Left lung (tissue), 10 donors: ENCODE measurements around the gene MED10. TPM values are rescaled to one million over a fixed set of nuclear protein-coding genes. Genes with fewer than 3 reads are reported as not detected.
"Not testable (repeated sequence)": the region's sequence is repeated elsewhere in the genome, so short reads cannot be mapped to it uniquely, and the experiment has no call there.

Source experiments
- ATAC-seq: fragments of 200-7000 bp; cut with Tn5 transposase; one replicate; pipeline ENCODE4 v1.9.1; 2020; ENCODE audit warnings: moderate library complexity
- DNase-seq, 4 donors: peaks; one replicate each; pipeline ENCODE4 v3.0.0-alpha.2; 2013 to 2020
- H3K27ac ChIP-seq, 2 donors: fragments of 200-600 bp; sonication (generic) in 1 of 2; one replicate each; pipeline versions ENCODE4 v1.5.0 to v1.8.0; 2020 to 2021
- H3K27me3 ChIP-seq, 2 donors: fragments of 200-600 bp; sonication (generic) in 1 of 2; one replicate each; pipeline versions ENCODE4 v1.5.0 to v1.8.0; 2020 to 2021
- H3K36me3 ChIP-seq, 2 donors: fragments of 200-600 bp; sonication (generic) in 1 of 2; one replicate each; pipeline versions ENCODE4 v1.5.0 to v1.8.0; 2020 to 2021
- H3K4me1 ChIP-seq, 2 donors: fragments of 200-600 bp; one replicate each; pipeline ENCODE4 v1.8.0; 2021
- H3K4me3 ChIP-seq, 2 donors: fragments of 200-600 bp; sonication (generic) in 1 of 2; one replicate each; pipeline versions ENCODE4 v1.5.0 to v1.8.0; 2020 to 2021; ENCODE audit warnings: mild to moderate bottlenecking in 1 of 2
- H3K9me3 ChIP-seq, 2 donors: fragments of 200-600 bp; sonication (generic) in 1 of 2; one replicate each; pipeline versions ENCODE4 v1.5.0 to v1.8.0; 2020 to 2021
- intact Hi-C, 2 donors: fragments of 100-400 bp; cut with DNase I; formaldehyde crosslinking; loops; one replicate each; pipeline versions ENCODE4 v1.11.2 to v1.14.2; 2022
- polyA plus RNA-seq, 6 donors: library from polyadenylated mRNA; unstranded; fragments of 120-200 nt; gene quantifications; one replicate each; pipeline ENCODE4 v1.2.1, GENCODE V29; 2013; ENCODE audit not compliant: insufficient read length in 6 of 6
- total RNA-seq, 2 donors: library from RNA; stranded (reverse); fragmentation: NEBNext Ultra II Directional; extraction: Animal tissue kit (Norgen Biotek cat#: 25700); gene quantifications; one replicate each; pipeline ENCODE4 v1.2.1, GENCODE V29; 2021
- TF ChIP-seq, protein P1 (sequence below), 2 donors: fragments of 200-600 bp; sonication (generic) in 1 of 2; IDR thresholded peaks; one replicate each; pipeline versions ENCODE4 v1.5.0 to v1.8.0; 2021; ENCODE audit warnings: antibody characterized with exemption in 2 of 2
- donor health status: DM: no; HTN: yes; CAD: no.
- donor health status: DM: no; HTN: no; CAD: no.

The MED10 gene
- total and polyA plus RNA-seq, 8 donors = 21.4 to 50.6 (median 39.0) TPM

DNA sequence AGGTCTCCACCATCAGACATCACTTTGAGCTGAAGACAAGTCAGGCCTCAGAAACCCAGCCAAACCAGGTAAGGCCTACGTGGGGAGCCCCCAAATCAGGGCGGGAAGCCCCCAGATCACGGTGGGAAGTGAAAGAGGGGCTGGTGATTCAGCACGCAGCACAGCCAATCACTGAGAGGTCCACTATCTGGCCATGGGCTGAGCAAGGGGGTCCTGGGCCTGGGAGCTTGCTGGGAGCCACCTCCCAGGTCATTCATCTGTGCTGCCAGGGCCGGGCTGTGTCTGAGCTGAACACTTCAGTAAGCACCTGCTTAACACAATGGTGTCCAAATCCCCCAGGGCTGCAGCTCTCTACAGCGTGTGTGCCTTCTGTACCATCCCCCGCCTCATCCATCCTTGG, 15.5 kb downstream of the MED10 start:
- Histone ChIP-seq H3K27me3 (no peaks in the 10 kb centered on the region), H3K27ac (no peak overlapping the region), H3K9me3 (peaks cover 0 to 3% of the 10 kb centered on the region in 2 donors), H3K4me1 (no peaks in the 10 kb centered on the region), H3K36me3 (peaks cover 0 to 58% of the 10 kb centered on the region in 2 donors), H3K4me3 (no peak overlapping the region)
- TF ChIP-seq, protein P1, sequence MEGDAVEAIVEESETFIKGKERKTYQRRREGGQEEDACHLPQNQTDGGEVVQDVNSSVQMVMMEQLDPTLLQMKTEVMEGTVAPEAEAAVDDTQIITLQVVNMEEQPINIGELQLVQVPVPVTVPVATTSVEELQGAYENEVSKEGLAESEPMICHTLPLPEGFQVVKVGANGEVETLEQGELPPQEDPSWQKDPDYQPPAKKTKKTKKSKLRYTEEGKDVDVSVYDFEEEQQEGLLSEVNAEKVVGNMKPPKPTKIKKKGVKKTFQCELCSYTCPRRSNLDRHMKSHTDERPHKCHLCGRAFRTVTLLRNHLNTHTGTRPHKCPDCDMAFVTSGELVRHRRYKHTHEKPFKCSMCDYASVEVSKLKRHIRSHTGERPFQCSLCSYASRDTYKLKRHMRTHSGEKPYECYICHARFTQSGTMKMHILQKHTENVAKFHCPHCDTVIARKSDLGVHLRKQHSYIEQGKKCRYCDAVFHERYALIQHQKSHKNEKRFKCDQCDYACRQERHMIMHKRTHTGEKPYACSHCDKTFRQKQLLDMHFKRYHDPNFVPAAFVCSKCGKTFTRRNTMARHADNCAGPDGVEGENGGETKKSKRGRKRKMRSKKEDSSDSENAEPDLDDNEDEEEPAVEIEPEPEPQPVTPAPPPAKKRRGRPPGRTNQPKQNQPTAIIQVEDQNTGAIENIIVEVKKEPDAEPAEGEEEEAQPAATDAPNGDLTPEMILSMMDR (IDR thresholded peaks at IDR 0.05) = no peak
- intact Hi-C loops = no loop called here
- DNase-seq (no peak), ATAC-seq (no peak)

DNA sequence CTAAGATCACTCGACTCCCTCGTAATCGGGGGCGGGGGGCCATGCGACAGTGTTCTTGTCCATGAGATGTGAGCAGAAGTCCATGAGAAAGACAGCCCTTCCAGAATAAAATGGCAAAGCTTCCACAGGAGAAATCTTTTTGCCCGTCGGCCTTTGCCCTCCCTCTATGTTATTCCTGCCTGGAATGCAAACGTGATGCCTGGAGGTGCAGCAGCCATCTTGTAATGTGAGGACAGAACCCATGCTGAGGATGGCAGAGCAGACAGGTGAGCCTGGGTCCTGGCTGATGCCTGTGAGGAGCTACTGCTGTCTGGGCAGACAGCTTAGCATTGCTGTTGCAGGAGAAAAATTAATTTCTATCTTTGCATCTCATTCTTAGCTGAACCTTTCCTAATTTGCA, 17.2 kb downstream of the MED10 start:
- no peak overlapping the region for H3K4me3 ChIP-seq
- no peaks in the 10 kb centered on the region for H3K4me1 ChIP-seq
- DNase-seq = no peak
- peaks cover 0 to 52% of the 10 kb centered on the region in 2 donors for H3K36me3 ChIP-seq
- intact Hi-C loops = no loop called here
- no peak overlapping the region for H3K27ac ChIP-seq
- H3K27me3 ChIP-seq = no peaks in the 10 kb centered on the region
- TF ChIP-seq, protein P1 (IDR thresholded peaks at IDR 0.05) = no peak
- H3K9me3 ChIP-seq = peaks cover 0 to 3% of the 10 kb centered on the region in 2 donors
- ATAC-seq = no peak

DNA sequence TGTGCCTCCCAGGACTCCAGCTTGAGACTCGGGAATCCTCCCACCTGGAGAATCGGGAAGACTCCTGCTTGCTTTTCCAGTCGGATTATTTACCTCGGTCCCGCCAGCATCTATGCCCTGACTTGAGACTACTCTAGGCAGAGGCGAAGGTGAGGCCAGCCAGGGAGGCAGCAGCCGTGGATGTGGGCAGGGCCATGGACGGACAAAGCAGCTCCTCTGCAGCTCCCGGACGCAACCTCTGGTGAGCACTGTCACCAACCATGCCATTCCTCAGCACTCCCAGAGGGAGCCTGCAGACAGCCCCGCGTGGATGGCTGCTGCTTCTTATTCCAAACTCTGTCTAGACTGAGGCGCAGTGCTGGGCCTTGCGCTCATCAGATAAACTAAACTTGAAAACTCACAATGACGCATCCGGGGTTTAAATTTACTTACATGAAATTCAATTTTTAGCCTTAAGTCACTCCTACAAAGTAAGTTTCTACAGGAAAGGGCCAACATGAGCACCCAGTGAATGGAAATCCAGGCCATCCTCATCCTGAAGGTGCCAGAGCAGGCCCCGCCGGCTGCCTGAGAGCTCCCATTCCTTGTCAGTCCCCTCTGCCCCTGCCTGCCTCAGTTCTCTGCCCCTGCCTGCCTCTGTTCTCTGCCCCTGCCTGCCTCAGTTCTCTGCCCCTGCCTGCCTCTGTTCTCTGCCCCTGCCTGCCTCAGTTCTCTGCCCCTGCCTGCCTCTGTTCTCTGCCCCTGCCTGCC, 17.8 kb downstream of the MED10 start:
- H3K27ac ChIP-seq = no peak overlapping the region
- ATAC-seq (no peak), DNase-seq (no peak)
- H3K36me3 ChIP-seq = peaks cover 0 to 46% of the 10 kb centered on the region in 2 donors
- TF ChIP-seq, protein P1 (IDR thresholded peaks at IDR 0.05) = no peak
- H3K27me3 ChIP-seq = no peaks in the 10 kb centered on the region
- no peak overlapping the region for H3K4me3 ChIP-seq
- H3K9me3 ChIP-seq = peaks cover 0 to 3% of the 10 kb centered on the region in 2 donors
- intact Hi-C loops = no loop called here
- H3K4me1 ChIP-seq = no peaks in the 10 kb centered on the region

DNA sequence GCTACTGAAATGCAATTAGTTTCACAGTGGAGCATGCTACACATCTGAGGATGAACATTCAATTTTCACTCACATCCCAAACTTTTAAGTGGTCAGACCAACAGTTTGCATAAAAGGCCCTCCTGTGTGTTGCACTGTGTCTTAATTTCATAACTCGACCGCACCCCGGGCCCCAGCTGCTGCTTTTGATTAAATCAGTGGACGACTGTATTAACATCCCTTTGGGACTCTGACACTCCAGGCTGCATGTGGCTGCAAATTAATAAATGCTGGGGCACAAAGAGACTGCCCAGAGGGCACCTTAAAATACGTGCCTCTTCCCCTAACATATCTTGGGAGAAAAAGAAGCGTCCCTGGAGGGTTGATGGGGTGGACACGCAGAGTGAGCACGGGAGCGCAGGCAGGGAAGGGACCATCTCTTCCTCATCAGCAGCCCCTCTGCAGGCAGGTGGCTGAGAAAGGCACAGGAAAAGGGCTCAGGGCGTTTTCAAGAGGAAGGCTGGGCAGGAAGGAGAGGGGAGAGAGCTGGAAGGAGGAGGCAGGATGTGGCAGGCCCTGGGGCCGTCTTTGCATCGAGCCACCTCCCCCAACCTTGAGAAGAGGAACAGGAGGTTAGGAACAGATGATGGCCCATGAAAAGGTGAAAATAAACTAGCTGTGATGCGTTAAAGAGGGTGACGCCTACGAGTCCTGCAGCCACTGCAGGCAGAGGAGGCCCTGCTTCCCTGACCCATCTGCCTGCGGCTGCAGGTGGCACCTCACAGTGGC, 18.6 kb downstream of the MED10 start:
- H3K27ac ChIP-seq = no peak overlapping the region
- H3K36me3 ChIP-seq = peaks cover 0 to 44% of the 10 kb centered on the region in 2 donors
- TF ChIP-seq, protein P1 (IDR thresholded peaks at IDR 0.05) = no peak
- peaks cover 0 to 3% of the 10 kb centered on the region in 2 donors for H3K9me3 ChIP-seq
- H3K27me3 ChIP-seq = no peaks in the 10 kb centered on the region
- intact Hi-C loops = no loop called here
- DNase-seq (no peak), ATAC-seq (no peak)
- H3K4me3 ChIP-seq = no peak overlapping the region
- H3K4me1 ChIP-seq = no peaks in the 10 kb centered on the region

DNA sequence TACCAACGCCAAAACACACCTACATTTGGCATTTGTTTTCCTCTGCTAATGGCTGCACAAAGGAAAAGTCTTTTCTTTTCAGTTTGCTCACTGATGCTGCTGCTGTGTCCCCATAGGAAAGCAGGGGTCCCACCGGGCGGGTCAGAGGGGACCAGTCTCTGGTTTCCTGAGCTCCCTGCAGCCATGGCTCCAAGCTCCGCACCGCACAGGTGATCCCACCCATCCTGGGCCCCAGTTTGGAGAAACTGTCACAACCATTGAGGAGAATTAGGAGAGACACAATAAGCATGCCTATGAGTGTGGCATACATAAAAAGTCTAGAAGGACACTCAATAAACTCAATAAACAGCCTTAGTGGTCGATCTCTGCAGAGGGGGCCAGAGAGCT, 19.9 kb downstream of the MED10 start:
- intact Hi-C loops = no loop called here
- DNase-seq = no peak
- no peaks in the 10 kb centered on the region for H3K4me1 ChIP-seq
- TF ChIP-seq, protein P1 (IDR thresholded peaks at IDR 0.05) = no peak
- H3K4me3 ChIP-seq = no peak overlapping the region
- no peak overlapping the region for H3K27ac ChIP-seq
- peaks cover 0 to 3% of the 10 kb centered on the region in 2 donors for H3K9me3 ChIP-seq
- peaks cover 0 to 44% of the 10 kb centered on the region in 2 donors for H3K36me3 ChIP-seq
- ATAC-seq = no peak
- no peaks in the 10 kb centered on the region for H3K27me3 ChIP-seq

DNA sequence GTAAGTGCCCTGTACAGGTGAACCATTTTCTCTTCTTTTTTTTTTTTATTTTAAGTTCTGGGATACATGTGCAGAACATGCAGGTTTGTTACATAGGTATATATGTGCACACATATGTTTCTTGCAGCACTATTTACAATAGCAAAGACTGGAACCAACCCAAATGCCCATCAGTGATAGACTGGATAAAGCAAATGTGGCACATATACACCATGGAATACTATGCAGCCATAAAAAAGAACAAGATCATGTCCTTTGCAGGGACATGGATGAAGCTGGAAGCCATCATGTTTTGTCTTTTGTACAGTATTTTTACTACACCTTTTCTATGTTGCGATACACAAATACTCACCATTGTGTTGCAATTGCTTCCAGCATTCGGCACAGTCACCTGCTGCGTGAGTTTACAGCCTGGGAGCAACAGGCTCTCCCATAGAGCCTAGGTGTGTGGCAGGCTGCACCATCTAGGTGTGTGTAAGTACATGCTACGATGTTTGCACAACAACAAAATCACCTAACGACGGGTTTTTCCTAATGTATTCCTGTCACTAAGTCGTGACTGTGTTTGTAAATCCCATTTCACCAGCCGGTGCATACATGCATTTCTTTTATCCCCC, 20.4 kb downstream of the MED10 start:
- H3K36me3 ChIP-seq = peaks cover 0 to 43% of the 10 kb centered on the region in 2 donors
- H3K27me3 ChIP-seq, ATAC-seq, DNase-seq, intact Hi-C loops, H3K9me3 ChIP-seq, H3K4me3 ChIP-seq, H3K27ac ChIP-seq, H3K4me1 ChIP-seq: not testable (repeated sequence)
